GM10266 (cell line): ENCODE measurements around the gene VAPA.

Source experiments
- DNase-seq: peaks from one replicate; pipeline ENCODE4 v3.0.0; 2012; ENCODE audit errors: extremely low spot score
- TF ChIP-seq, protein P1 (sequence below): IDR thresholded peaks from 2 replicates; pipeline ENCODE4 v1.5.1; 2012; ENCODE audit warnings: mild to moderate bottlenecking, low read depth; ENCODE audit not compliant: control insufficient read depth, insufficient read depth; ENCODE audit errors: missing control alignments

VAPA gene

DNA sequence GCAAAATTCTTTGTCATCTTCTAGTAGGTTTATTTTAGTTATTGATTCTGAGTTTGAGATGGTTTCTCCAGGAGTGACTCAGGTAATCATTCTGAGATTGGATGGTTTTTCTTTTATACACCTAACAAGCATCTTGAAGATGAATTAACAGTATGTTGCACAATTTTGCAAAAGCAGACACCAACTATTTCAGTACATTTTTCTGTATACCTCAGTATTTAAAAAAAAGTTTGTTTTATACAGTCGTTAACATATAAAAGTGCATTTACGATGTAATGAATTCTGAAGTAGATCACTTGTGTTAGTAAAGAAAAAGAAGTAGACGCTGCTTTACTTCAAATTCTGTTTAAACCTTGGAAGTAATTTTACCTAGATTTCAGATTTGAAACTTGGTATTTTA, 3.0 kb downstream of the VAPA start:
- no peak for DNase-seq
- TF ChIP-seq, protein P1, sequence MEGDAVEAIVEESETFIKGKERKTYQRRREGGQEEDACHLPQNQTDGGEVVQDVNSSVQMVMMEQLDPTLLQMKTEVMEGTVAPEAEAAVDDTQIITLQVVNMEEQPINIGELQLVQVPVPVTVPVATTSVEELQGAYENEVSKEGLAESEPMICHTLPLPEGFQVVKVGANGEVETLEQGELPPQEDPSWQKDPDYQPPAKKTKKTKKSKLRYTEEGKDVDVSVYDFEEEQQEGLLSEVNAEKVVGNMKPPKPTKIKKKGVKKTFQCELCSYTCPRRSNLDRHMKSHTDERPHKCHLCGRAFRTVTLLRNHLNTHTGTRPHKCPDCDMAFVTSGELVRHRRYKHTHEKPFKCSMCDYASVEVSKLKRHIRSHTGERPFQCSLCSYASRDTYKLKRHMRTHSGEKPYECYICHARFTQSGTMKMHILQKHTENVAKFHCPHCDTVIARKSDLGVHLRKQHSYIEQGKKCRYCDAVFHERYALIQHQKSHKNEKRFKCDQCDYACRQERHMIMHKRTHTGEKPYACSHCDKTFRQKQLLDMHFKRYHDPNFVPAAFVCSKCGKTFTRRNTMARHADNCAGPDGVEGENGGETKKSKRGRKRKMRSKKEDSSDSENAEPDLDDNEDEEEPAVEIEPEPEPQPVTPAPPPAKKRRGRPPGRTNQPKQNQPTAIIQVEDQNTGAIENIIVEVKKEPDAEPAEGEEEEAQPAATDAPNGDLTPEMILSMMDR = no peak

DNA sequence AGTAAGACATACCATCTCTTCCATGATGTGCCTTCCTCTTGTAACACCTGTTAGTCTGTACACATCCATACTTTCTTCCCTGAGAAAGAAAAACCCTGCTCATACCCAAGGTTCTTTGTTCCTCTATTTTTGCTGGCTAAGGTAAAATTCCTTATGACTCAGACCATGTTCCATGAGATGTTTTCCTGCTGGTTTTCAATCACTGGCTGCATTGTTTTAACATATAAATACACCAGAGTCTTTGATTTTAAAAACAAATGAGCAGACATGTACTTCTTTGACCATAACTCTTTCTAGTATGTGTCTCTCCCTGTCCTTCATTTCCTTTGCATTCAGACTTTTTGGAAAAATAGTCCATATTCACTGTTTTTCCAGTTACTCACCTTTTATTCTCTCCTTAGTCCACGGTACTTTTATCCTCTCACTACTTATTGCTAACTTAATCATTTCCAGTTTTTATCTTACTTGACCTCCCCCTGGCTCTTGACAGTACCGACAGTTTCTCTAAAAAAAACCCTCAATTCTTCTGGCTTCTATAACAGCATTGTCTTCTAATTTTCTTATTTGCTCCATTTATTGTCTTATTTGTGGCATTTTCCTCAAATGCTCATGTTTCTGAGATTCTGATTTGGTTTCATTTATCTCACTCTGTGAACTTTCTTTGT, 4.3 kb downstream of the VAPA start:
- DNase-seq = no peak
- TF ChIP-seq, protein P1 = no peak

DNA sequence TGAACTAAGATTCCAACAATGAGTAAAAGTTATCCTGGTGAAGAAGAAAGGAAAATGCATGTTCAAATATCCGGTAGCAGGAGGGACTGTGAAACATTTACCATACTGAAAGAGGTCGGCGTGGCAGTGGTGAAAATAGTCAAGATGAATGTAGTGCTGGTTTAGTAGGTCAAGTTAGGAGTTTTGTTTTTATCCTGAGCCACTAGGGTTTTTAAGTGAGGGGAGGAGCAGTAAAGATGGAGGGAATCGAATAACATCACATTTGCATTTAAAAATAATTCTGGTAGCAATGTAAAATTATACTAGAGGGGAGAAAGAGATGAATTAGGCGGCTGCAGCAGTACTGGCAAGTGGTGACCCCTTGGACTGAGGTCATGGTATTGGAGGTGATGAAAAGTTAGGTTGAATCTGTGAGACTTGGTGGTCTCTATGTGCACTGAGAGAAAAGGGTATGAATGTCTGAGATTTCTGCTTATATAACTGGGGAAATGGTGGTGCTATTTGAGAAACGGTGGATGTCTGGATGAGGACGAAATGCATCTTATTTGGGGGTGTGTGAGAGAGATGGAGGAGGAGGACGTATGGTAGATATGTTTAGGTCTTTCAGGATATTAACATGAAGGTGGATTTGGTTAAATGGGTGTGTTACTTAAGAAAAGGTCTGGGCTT, 5.9 kb downstream of the VAPA start:
- no peak for DNase-seq

DNA sequence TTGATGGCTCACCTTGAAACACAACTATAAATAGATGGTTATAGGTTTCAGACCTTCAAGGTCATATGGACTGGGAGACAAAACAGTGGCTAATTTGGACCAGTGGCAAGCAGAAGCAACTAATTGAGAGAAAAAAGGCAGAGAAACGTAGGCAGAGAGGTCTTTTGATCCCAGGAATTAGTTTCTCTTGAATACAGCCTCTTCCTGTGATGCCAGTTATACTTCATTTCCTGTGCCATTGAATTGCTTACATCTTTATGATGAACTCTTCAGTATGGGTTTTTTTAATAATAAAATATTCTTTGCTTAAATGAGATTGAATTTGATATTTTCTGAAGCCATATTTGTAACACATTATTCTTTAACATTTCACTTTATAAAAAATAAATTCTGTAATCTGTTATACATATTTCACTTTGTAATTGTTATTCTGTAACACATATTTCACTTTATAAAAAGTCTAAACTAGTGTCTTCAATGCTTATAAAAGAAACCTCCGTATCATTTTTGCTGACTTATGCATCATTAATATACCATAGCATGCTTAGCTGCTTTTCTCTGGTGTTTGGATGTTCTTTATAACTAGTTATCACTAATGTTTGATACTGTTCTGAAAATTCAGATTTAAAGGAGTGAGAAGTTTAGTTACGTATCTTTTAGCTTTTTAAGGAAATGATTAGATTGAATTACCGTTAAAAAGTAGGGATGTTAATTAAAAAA, 8.9 kb downstream of the VAPA start:
- TF ChIP-seq, protein P1 = no peak
- no peak for DNase-seq

More for the DNA sequence above, 5.9 kb downstream of the VAPA start:
- TF ChIP-seq, protein P1 = no peak

DNA sequence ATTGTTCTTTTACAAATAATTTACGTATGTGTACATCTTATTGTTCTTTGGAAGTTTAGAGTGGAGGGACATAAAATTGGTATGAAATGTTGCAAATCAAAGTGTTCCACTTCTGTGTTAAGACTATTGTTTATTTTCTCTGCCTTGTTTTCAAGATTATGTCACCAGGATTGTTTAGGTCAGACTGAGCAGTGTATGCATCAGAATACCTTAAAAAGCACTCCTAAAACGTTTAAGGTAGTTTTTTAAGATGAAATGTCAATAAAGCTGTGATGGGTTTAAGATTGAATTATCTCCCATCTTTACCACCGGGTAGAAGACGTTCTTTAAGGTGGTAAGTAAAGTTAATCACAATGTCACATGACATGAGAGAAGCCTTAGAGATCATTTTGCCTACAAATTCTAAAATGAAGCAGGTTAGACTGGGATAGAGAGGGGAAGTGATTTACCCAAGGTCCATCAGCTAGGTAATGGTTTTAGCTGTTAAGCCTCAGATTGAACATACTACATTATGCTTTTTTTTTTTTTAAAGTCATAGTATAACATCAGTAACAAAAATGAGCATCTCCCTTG, 10.6 kb downstream of the VAPA start:
- TF ChIP-seq, protein P1 = no peak
- no peak for DNase-seq

DNA sequence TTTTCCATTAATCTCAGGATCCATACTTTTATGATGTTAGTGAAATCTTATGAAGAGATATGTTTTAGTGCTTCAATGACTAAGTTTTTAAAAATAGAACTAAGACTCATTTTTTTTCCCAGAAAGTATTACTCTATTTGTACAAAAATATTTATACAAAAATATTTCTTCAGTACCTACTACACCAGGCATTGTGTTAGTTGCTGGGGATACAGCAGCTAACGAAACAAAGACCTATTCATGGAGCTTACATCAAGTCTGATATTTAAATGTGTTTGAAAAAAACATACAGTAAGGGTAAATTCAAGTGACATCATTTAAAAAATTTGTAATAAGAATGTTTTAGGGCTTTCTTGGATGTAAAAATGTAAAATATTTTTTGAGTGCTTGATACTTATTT, 11.6 kb downstream of the VAPA start:
- TF ChIP-seq, protein P1 = no peak
- DNase-seq = no peak
